Loucy (cell line): ENCODE results near the gene PAM.

Experiments
- CTCF ChIP-seq: fragments of 200-600 bp; sonication (generic); conservative IDR thresholded peaks from 2 replicates; pipeline ENCODE4 v1.5.1; 2014; ENCODE audit warnings: mild to moderate bottlenecking, antibody characterized with exemption, low read length
- EZH2phosphoT487 ChIP-seq: fragments of 200-600 bp; IDR thresholded peaks from 2 replicates; pipeline ENCODE4 v1.6.1; 2018; ENCODE audit warnings: antibody characterized with exemption, mild to moderate bottlenecking, moderate library complexity, borderline replicate concordance

DNA sequence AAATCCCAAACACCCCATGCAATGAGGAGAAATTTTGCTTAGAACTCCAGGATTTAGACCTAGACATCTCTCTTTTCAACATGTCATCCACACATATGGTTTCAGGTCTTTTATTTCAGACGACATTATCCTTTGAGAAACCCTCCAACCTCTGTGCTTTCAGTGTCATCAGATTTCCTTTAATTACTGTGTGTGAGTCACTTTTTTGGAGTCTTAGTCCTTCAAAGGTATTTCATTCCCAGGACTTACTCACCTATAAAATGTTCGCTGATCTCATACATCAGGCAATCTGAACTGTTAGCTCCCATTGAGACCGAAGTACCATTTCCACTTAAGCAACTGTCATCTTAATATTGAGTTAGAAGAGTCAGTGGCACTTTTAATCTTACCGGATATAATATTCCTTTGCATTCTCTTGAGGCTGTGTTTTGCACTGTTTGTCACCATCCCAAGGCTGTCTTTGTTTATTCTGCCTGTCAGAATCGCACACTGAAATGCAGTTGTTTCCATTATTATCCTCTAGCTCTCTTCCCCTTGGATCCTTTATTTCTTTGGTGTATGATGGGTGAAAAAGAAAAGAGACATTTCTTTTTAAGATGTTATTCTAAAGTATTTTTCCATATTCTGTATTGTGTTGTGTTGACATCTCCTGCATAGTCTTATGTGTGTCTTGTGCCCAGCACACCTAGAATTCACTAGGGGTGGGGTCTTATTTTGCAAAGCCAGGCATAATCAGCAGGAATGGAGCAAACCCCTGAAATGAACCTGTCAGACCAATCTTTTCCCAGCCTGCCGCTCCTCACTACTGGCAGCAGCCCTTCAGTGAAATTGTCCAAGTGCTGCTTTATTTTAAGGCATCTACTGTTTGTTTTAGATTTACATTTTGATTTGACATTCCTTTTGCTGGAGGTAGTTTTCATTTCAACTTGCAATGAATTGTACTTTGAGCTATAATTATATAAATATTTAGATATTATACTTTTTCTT is 155.4 kb downstream of the PAM start:
- TF ChIP-seq CTCF (no peak), EZH2phosphoT487 (no peak)
